Right lobe of liver (tissue), 4 donors: ENCODE measurements around the gene TMEM176A.

Experiments
- POLR2A ChIP-seq: fragments of 450-650 bp; IDR thresholded peaks from one replicate; pipeline ENCODE4 v1.6.1; 2017; ENCODE audit warnings: antibody characterized with exemption, mild to moderate bottlenecking
- TF ChIP-seq, protein P1 (sequence below), 4 donors: fragments of 200-600 bp in 3 of 4; fragments of 450-650 bp in 1 of 4; IDR thresholded peaks; one replicate each; pipeline versions ENCODE4 v1.5.1 to v1.8.0; 2016 to 2022; ENCODE audit warnings: antibody characterized with exemption in 4 of 4, mild to moderate bottlenecking in 2 of 4
- donor health status: DM: no; HTN: no; CAD: no.
- donor health status: DM: no; HTN: no; CAD: no.
- donor health status: DM: no; HTN: yes; CAD: no.

DNA sequence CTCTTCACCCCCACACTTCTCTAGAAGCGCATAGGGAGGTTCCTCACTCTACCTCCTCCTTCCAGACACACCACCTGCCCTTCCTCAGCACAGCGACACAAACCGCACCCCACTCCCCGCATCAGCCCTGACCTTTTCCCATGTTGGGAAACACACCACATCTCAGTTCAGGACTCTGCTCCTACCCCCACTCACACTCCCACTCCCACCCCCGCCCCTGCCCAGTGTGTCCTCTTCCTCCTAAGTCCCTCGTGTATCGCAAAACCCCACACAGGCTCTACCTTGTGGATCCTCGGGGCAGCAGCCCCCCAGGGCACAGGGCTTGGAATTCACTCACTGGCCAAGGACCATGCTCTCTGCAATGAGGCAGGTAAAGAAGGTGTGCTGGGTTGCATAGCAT is 47.5 kb downstream of the TMEM176A start:
- TF ChIP-seq, protein P1, sequence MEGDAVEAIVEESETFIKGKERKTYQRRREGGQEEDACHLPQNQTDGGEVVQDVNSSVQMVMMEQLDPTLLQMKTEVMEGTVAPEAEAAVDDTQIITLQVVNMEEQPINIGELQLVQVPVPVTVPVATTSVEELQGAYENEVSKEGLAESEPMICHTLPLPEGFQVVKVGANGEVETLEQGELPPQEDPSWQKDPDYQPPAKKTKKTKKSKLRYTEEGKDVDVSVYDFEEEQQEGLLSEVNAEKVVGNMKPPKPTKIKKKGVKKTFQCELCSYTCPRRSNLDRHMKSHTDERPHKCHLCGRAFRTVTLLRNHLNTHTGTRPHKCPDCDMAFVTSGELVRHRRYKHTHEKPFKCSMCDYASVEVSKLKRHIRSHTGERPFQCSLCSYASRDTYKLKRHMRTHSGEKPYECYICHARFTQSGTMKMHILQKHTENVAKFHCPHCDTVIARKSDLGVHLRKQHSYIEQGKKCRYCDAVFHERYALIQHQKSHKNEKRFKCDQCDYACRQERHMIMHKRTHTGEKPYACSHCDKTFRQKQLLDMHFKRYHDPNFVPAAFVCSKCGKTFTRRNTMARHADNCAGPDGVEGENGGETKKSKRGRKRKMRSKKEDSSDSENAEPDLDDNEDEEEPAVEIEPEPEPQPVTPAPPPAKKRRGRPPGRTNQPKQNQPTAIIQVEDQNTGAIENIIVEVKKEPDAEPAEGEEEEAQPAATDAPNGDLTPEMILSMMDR (IDR thresholded peaks at IDR 0.05), result no peak
- TF ChIP-seq POLR2A, result no peak
